IMR-90 (cell line): ENCODE measurements around the gene ZNF217. TPM values are rescaled to one million over a fixed set of nuclear protein-coding genes. Genes with fewer than 3 reads are reported as not detected.

ENCODE experiments used
- ATAC-seq: fragments of 200-7000 bp; cut with Tn5 transposase; 2 replicates; pipeline ENCODE4 v1.9.1; 2020; ENCODE audit warnings: low read depth, mild to moderate bottlenecking, moderate library complexity
- BruUV-seq: library from RNA; stranded (reverse); fragments of 400-500 nt; replicated peaks from 2 replicates; lab custom pipeline; 2021; lab: Mats Ljungman, UMichigan
- CTCF ChIA-PET: fragments of 300-600 bp; formaldehyde crosslinking; extraction: SDS; loops from one replicate; lab custom pipeline; 2021; ENCODE audit warnings: antibody characterized with exemption; lab: Yijun Ruan, JAX
- POLR2A ChIA-PET: fragments of 300-600 bp; sonication (Branson Sonifier 250); formaldehyde crosslinking; loops from one replicate; lab custom pipeline; 2022; ENCODE audit warnings: antibody characterized with exemption; ENCODE audit not compliant: unreplicated experiment; lab: Charles Lee
- DNase-seq: peaks from one replicate; pipeline ENCODE4 v3.0.0; 2013
- H2AFZ ChIP-seq: replicated peaks from 2 replicates; pipeline ENCODE3; 2013; ENCODE audit warnings: low read length, mild to moderate bottlenecking; ENCODE audit not compliant: poor library complexity
- H2AK5ac ChIP-seq: 2 replicates; pipeline ENCODE4 v1.6.1; 2013; ENCODE audit warnings: low read depth, low read length, inconsistent platforms
- H2AK9ac ChIP-seq: replicated peaks from 2 replicates; pipeline ENCODE3; 2013; ENCODE audit warnings: mild to moderate bottlenecking, low read depth, low read length, moderate library complexity; ENCODE audit not compliant: poor library complexity
- H2BK120ac ChIP-seq: 2 replicates; pipeline ENCODE4 v1.6.1; 2013; ENCODE audit warnings: low read depth, low read length, inconsistent platforms
- H2BK15ac ChIP-seq: 3 replicates; pipeline ENCODE4 v1.6.1; 2013; ENCODE audit warnings: low read depth, low read length, inconsistent platforms
- H2BK20ac ChIP-seq: 2 replicates; pipeline ENCODE4 v1.6.1; 2013; ENCODE audit warnings: low read depth, mild to moderate bottlenecking, inconsistent platforms, low read length, moderate library complexity
- H2BK5ac ChIP-seq: 2 replicates; pipeline ENCODE4 v1.6.1; 2013; ENCODE audit warnings: mild to moderate bottlenecking, low read depth, low read length, inconsistent platforms; ENCODE audit not compliant: poor library complexity, severe bottlenecking
- H3K14ac ChIP-seq: replicated peaks from 2 replicates; pipeline ENCODE4 v1.6.1; 2013; ENCODE audit warnings: low read depth, low read length, inconsistent platforms
- H3K18ac ChIP-seq: 2 replicates; pipeline ENCODE4 v1.6.1; 2013; ENCODE audit warnings: low read depth, low read length, control low read depth
- H3K23ac ChIP-seq: 2 replicates; pipeline ENCODE4 v1.6.1; 2013; ENCODE audit warnings: low read depth, low read length, inconsistent platforms
- H3K27ac ChIP-seq: 2 replicates; pipeline ENCODE4 v1.5.1; 2013; ENCODE audit warnings: mild to moderate bottlenecking, control low read depth, low read length; ENCODE audit not compliant: insufficient read depth
- H3K27me3 ChIP-seq: 2 replicates; pipeline ENCODE4 v1.6.1; 2013; ENCODE audit warnings: low read length; ENCODE audit not compliant: control insufficient read depth, insufficient read depth
- H3K36me3 ChIP-seq: 2 replicates; pipeline ENCODE4 v1.6.1; 2013; ENCODE audit warnings: low read length, mixed read lengths; ENCODE audit not compliant: control insufficient read depth, insufficient read depth
- H3K4ac ChIP-seq: 2 replicates; pipeline ENCODE4 v1.6.1; 2013; ENCODE audit warnings: low read depth, low read length, inconsistent platforms
- H3K4me1 ChIP-seq: 2 replicates; pipeline ENCODE4 v1.6.1; 2013; ENCODE audit warnings: low read length, mixed read lengths; ENCODE audit not compliant: control insufficient read depth, insufficient read depth
- H3K4me2 ChIP-seq: 2 replicates; pipeline ENCODE4 v1.6.1; 2013; ENCODE audit warnings: low read depth, mild to moderate bottlenecking, control low read depth, low read length, moderate library complexity
- H3K4me3 ChIP-seq: 2 replicates; pipeline ENCODE4 v1.5.1; 2013; ENCODE audit warnings: low read depth, mild to moderate bottlenecking, control low read depth, low read length, moderate library complexity; ENCODE audit not compliant: insufficient read depth
- H3K56ac ChIP-seq: 2 replicates; pipeline ENCODE4 v1.6.1; 2013; ENCODE audit warnings: low read length, inconsistent platforms; ENCODE audit not compliant: insufficient read depth; ENCODE audit errors: extremely low read depth
- H3K79me1 ChIP-seq, 2 experiments: 2 replicates each; pipeline ENCODE4 v1.6.1; 2013; ENCODE audit warnings: low read length in 2 of 2, inconsistent platforms in 1 of 2, low read depth in 1 of 2
- H3K9ac ChIP-seq: 2 replicates; pipeline ENCODE4 v1.6.1; 2013; ENCODE audit warnings: low read depth, low read length, control low read depth
- H3K9me1 ChIP-seq: 2 replicates; pipeline ENCODE4 v1.6.1; 2013; ENCODE audit warnings: low read length, inconsistent platforms; ENCODE audit not compliant: insufficient read depth
- H3K9me3 ChIP-seq: 2 replicates; pipeline ENCODE4 v1.6.1; 2013; ENCODE audit warnings: low read length; ENCODE audit not compliant: control insufficient read depth, insufficient read depth
- H4K20me1 ChIP-seq: 2 replicates; pipeline ENCODE4 v1.6.1; 2013; ENCODE audit warnings: low read length, inconsistent platforms; ENCODE audit not compliant: insufficient read depth
- H4K5ac ChIP-seq: 2 replicates; pipeline ENCODE4 v1.6.1; 2013; ENCODE audit warnings: mild to moderate bottlenecking, low read depth, low read length, control low read depth
- H4K8ac ChIP-seq, 2 experiments: 2 replicates each; pipeline ENCODE4 v1.6.1; 2013; ENCODE audit warnings: low read depth in 2 of 2, low read length in 2 of 2, control low read depth in 1 of 2, inconsistent platforms in 1 of 2
- H4K91ac ChIP-seq: 2 replicates; pipeline ENCODE4 v1.6.1; 2013; ENCODE audit warnings: low read depth, low read length, inconsistent platforms; ENCODE audit not compliant: insufficient read depth
- MAFK ChIP-seq: IDR thresholded peaks from 2 replicates; pipeline ENCODE4 v1.6.1; 2012; ENCODE audit warnings: low read depth, low read length, improper control_type of control experiment
- MXI1 ChIP-seq: IDR thresholded peaks from 2 replicates; pipeline ENCODE4 v1.6.1; 2012; ENCODE audit warnings: low read depth, mild to moderate bottlenecking, low read length, moderate library complexity, borderline replicate concordance
- RAD21 ChIP-seq: IDR thresholded peaks from 2 replicates; pipeline ENCODE4 v1.6.1; 2012; ENCODE audit warnings: low read length, improper control_type of control experiment
- WGBS, 2 experiments: methylation state at CpG; one replicate each; pipeline versions ENCODE4 v1.1.5 to v1.1.7; 2013; ENCODE audit warnings: missing lambda C conversion rate in 2 of 2; ENCODE audit not compliant: insufficient read length in 1 of 2; ENCODE audit errors: extremely low coverage in 2 of 2; 5-methylcytosine and 5-hydroxymethylcytosine counted together
- dilution Hi-C: fragments of 300-500 bp; cut with HindIII; formaldehyde crosslinking; loops from one replicate; pipeline ENCODE4 v1.14.3; 2018; ENCODE audit warnings: low sequenced_read_pairs; ENCODE audit not compliant: unreplicated experiment
- in situ Hi-C: fragments of 300-500 bp; cut with MboI; formaldehyde crosslinking; loops from 3 replicates; pipeline ENCODE4 v1.14.3; 2019; ENCODE audit warnings: low sequenced_read_pairs, inconsistent platforms, mixed read lengths
- intact Hi-C: fragments of 100-400 bp; cut with micrococcal nuclease; formaldehyde crosslinking; loops from 2 replicates; pipeline ENCODE4 v1.10.0; 2022
- polyA plus RNA-seq, 3 experiments: library from polyadenylated mRNA; depleted of rRNA; stranded (reverse); fragments of >200 nt; gene quantifications; 2 replicates each; pipeline ENCODE4 v1.2.3, GENCODE V29; 2012; ENCODE audit warnings: low replicate concordance in 1 of 3
- total RNA-seq: library from RNA; depleted of rRNA; stranded (reverse); fragments of >200 nt; gene quantifications from 2 replicates; pipeline ENCODE4 v1.2.3, GENCODE V29; 2012

Gene ZNF217
- total and polyA plus RNA-seq, 2 of the 4 experiments (the other 2 are of a cell fraction): 9.1 to 27.8 TPM

GRCh38 chr20:53576586-53577318 lies 16.9 kb downstream of the ZNF217 start:
- Histone ChIP-seq H4K91ac (no peak overlapping the region), H3K4ac (no peak overlapping the region), H2BK120ac (no peak overlapping the region), H3K18ac (no peak overlapping the region), H2AFZ (no peak overlapping the region), H4K20me1 (peaks cover 77% of the 10 kb centered on the region), H3K23ac (no peak overlapping the region), H3K27me3 (no peaks in the 10 kb centered on the region), H3K4me2 (no peak overlapping the region), H2AK9ac (no peak overlapping the region), H3K4me3 (no peak overlapping the region), H2BK15ac (no peak overlapping the region), H2AK5ac (no peak overlapping the region), H3K14ac (no peak overlapping the region), H4K8ac (no peak overlapping the region), H3K4me1 (peaks cover 11% of the 10 kb centered on the region), H3K9me1 (peaks cover 6% of the 10 kb centered on the region; the same call in 1 of the 2 replicates), H2BK5ac (no peak overlapping the region), H3K9ac (no peak overlapping the region), H3K9me3 (no peaks in the 10 kb centered on the region), H3K79me1 (peaks cover 4 to 50% of the 10 kb centered on the region in 2 experiments; a peak in 3 of 4 replicates), H3K56ac (no peak overlapping the region), H3K36me3 (peaks cover 67% of the 10 kb centered on the region), H2BK20ac (no peak overlapping the region), H3K27ac (no peak overlapping the region), H4K5ac (no peak overlapping the region)
- dilution Hi-C loops: no loop called here
- DNase-seq (no peak), ATAC-seq (no peak)
- 87% methylated on average over 6 of the region's 12 CpGs; no CpG with 5 or more reads in 1 of the 2 experiments for WGBS, 2 experiments
- ChIA-PET CTCF (interaction anchor here (0.5 to 1.8 kb wide), 3 partner anchors 10 to 363 kb away, joined by 4 to 10 read pairs (median 5); no protein-coding TSS in a partner anchor), POLR2A (no interaction called here)
- TSS peak; percentile 61 for BruUV-seq
- in situ Hi-C loops: loop anchor here (5.0 to 10.0 kb wide), 2 partner anchors 366 to 628 kb away; partner anchors contain the start of gene PFDN4
- intact Hi-C loops: loop anchor here (5.0 to 10.0 kb wide), 2 partner anchors 488 to 621 kb away; no protein-coding TSS in a partner anchor
- no peak for TF ChIP-seq RAD21
- TF ChIP-seq MXI1: no peak
- peak; percentile 73 for TF ChIP-seq MAFK
